ENCODE measurements around the gene C1QTNF9B.

DNA sequence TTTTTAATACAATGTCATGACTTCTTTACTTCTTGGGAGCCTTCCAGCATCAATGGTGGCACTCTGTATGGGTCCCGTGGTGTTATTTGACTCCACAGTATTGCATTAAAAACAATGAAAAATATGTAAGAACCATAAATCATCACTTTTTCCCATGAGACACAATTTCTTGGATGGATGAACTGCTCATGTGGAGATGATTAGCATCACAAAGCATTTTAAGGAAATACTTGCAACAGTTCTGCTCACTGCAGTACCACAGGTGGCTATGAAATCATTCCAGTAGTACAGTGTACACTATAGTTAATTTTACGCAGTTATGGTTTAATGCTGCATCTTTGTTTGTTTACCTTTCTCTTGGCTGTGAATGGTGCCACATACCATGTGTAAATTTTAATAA, 37.2 kb upstream of the C1QTNF9B start:
- TF ChIP-seq, protein P1, sequence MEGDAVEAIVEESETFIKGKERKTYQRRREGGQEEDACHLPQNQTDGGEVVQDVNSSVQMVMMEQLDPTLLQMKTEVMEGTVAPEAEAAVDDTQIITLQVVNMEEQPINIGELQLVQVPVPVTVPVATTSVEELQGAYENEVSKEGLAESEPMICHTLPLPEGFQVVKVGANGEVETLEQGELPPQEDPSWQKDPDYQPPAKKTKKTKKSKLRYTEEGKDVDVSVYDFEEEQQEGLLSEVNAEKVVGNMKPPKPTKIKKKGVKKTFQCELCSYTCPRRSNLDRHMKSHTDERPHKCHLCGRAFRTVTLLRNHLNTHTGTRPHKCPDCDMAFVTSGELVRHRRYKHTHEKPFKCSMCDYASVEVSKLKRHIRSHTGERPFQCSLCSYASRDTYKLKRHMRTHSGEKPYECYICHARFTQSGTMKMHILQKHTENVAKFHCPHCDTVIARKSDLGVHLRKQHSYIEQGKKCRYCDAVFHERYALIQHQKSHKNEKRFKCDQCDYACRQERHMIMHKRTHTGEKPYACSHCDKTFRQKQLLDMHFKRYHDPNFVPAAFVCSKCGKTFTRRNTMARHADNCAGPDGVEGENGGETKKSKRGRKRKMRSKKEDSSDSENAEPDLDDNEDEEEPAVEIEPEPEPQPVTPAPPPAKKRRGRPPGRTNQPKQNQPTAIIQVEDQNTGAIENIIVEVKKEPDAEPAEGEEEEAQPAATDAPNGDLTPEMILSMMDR (IDR thresholded peaks at IDR 0.05), result no peak
- TF ChIP-seq POLR2A (IDR thresholded peaks at IDR 0.05), result no peak
